Transverse colon (tissue), 4 donors: Measurements from ENCODE around the gene CFAP65. TPM values are rescaled to one million over a fixed set of nuclear protein-coding genes. Genes with fewer than 3 reads are reported as not detected.
A peak's percentile ranks its signal among the peaks of the same experiment; 100 is the strongest.

Experiments
- DNase-seq: peaks from one replicate; pipeline ENCODE4 v3.0.0-alpha.2; 2019
- H3K27ac ChIP-seq, 4 donors: fragments of 200-600 bp; sonication (generic); 2 replicates each; pipeline ENCODE4 v1.5.1; 2016 to 2018; ENCODE audit warnings: inconsistent platforms in 4 of 4
- H3K27me3 ChIP-seq: fragments of 200-600 bp; sonication (generic); 2 replicates; pipeline ENCODE4 v1.5.1; 2017; ENCODE audit warnings: inconsistent platforms
- H3K36me3 ChIP-seq, 4 donors: fragments of 200-600 bp; sonication (generic); 2 replicates each; pipeline ENCODE4 v1.5.1; 2017 to 2019; ENCODE audit warnings: inconsistent platforms in 4 of 4
- H3K4me1 ChIP-seq, 4 donors: fragments of 200-600 bp; sonication (generic); 2 replicates each; pipeline ENCODE4 v1.5.1; 2017 to 2020; ENCODE audit warnings: inconsistent platforms in 4 of 4
- H3K4me3 ChIP-seq, 4 donors: fragments of 200-600 bp; sonication (generic); 1 replicate in 1 of 4; 2 replicates in 3 of 4; pipeline versions ENCODE4 v1.5.1 to v1.6.1; 2017 to 2019; ENCODE audit warnings: inconsistent platforms in 4 of 4
- H3K9me3 ChIP-seq, 2 donors: fragments of 200-600 bp; sonication (generic); 2 replicates each; pipeline ENCODE4 v1.5.1; 2017 to 2019; ENCODE audit warnings: inconsistent platforms in 2 of 2
- CTCF ChIP-seq, 5 experiments: fragments of 200-600 bp in 3 of 5; fragments of 450-650 bp in 2 of 5; sonication (generic) in 3 of 5; IDR thresholded peaks; 1 replicate in 2 of 5; 2 replicates in 3 of 5; pipeline ENCODE4 v1.5.1; 2016 to 2017; ENCODE audit warnings: antibody characterized with exemption in 5 of 5, inconsistent platforms in 3 of 5, mild to moderate bottlenecking in 2 of 5, moderate library complexity in 1 of 5
- EP300 ChIP-seq: sonication (generic); formaldehyde crosslinking; IDR thresholded peaks from one replicate; pipeline ENCODE4 v1.6.1; 2017; ENCODE audit warnings: antibody characterized with exemption, low read depth
- POLR2A ChIP-seq: fragments of 450-650 bp; IDR thresholded peaks from one replicate; pipeline ENCODE4 v1.6.1; 2016; ENCODE audit warnings: antibody characterized with exemption, mild to moderate bottlenecking, moderate library complexity
- POLR2AphosphoS5 ChIP-seq, 3 donors: sonication (generic); formaldehyde crosslinking; IDR thresholded peaks; one replicate each; pipeline ENCODE4 v1.6.1; 2016; ENCODE audit warnings: antibody characterized with exemption in 3 of 3
- WGBS, 2 donors: methylation state at CpG; one replicate each; pipeline ENCODE4 v1.1.5; 2018; ENCODE audit warnings: low coverage in 1 of 2; 5-methylcytosine and 5-hydroxymethylcytosine counted together
- in situ Hi-C, 4 donors: fragments of 200-750 bp; cut with MboI; loops; one replicate each; pipeline versions ENCODE4 v1.15.0 to v1.15.1; 2017; ENCODE audit warnings: low sequenced_read_pairs in 3 of 4, low pct_ligation_motif_present in 1 of 4, low pct_unique_long_range_greater_than_20kb in 1 of 4
- intact Hi-C: fragments of 100-400 bp; cut with DNase I; formaldehyde crosslinking; loops from one replicate; pipeline ENCODE4 v1.15.1; 2023; ENCODE audit warnings: low total_unique reads
- total RNA-seq, 4 donors: library from RNA; depleted of rRNA; stranded (reverse); fragments of >200 nt; gene quantifications; one replicate each; pipeline ENCODE4 v1.1.0, GENCODE V29; 2016

CFAP65 gene
- total RNA-seq, 4 donors from 2014 or later = 0.64 to 3.0 (median 1.5) TPM; not detected in 1

- H3K4me1 ChIP-seq = no peaks in the 10 kb centered on the region
- in situ Hi-C loops = no loop called here
- TF ChIP-seq POLR2A (no peak), CTCF (IDR thresholded peaks at IDR 0.05) (no peak), POLR2AphosphoS5 (IDR thresholded peaks at IDR 0.05) (no peak), EP300 (no peak)
- H3K4me3 ChIP-seq = no peak overlapping the region
- H3K27me3 ChIP-seq = peaks cover 4% of the 10 kb centered on the region
- no peaks in the 10 kb centered on the region for H3K9me3 ChIP-seq
- no peaks in the 10 kb centered on the region for H3K36me3 ChIP-seq
- no peak for DNase-seq
- no peak overlapping the region for H3K27ac ChIP-seq
- intact Hi-C loops = no loop called here
- WGBS, 2 donors = 64 to 75% methylated on average over 6 to 14 of the region's 14 CpGs
Measured at GRCh38 chr2:219017201-219017931, 23.9 kb downstream of the CFAP65 start.

GRCh38 chr2:219016721-219017120 is 24.6 kb downstream of the CFAP65 start:
- Histone ChIP-seq H3K36me3 (no peaks in the 10 kb centered on the region), H3K4me1 (no peaks in the 10 kb centered on the region), H3K27ac (no peak overlapping the region), H3K9me3 (no peaks in the 10 kb centered on the region), H3K4me3 (no peak overlapping the region), H3K27me3 (peaks cover 4% of the 10 kb centered on the region)
- no peak for DNase-seq
- no peak for TF ChIP-seq POLR2AphosphoS5 (IDR thresholded peaks at IDR 0.05)
- TF ChIP-seq POLR2A = no peak
- no peak for TF ChIP-seq EP300
- TF ChIP-seq CTCF (IDR thresholded peaks at IDR 0.05) = no peak
- intact Hi-C loops (no loop called here), in situ Hi-C loops (no loop called here)
- 88% methylated on average over 11 of the region's 11 CpGs; no CpG with 5 or more reads in 1 of the 2 donors for WGBS, 2 donors

GRCh38 chr2:219010873-219011272 is 30.4 kb downstream of the CFAP65 start:
- H3K4me3 ChIP-seq = no peak overlapping the region
- no peaks in the 10 kb centered on the region for H3K36me3 ChIP-seq
- no peak for TF ChIP-seq POLR2AphosphoS5 (IDR thresholded peaks at IDR 0.05)
- no peak for TF ChIP-seq CTCF (IDR thresholded peaks at IDR 0.05)
- TF ChIP-seq EP300 = no peak
- no peak for TF ChIP-seq POLR2A
- H3K27me3 ChIP-seq = peaks cover 14% of the 10 kb centered on the region
- H3K27ac ChIP-seq = no peak overlapping the region
- no peaks in the 10 kb centered on the region for H3K4me1 ChIP-seq
- H3K9me3 ChIP-seq = no peaks in the 10 kb centered on the region
- DNase-seq = no peak
- intact Hi-C loops (no loop called here), in situ Hi-C loops (no loop called here)
- WGBS, 2 donors = 71 to 80% methylated on average over 2 to 5 of the region's 5 CpGs

- Histone ChIP-seq H3K36me3 (no peaks in the 10 kb centered on the region), H3K4me3 (no peak overlapping the region), H3K27me3 (peaks cover 20% of the 10 kb centered on the region), H3K27ac (no peak overlapping the region), H3K4me1 (no peaks in the 10 kb centered on the region), H3K9me3 (no peaks in the 10 kb centered on the region)
- TF ChIP-seq EP300 (no peak), POLR2A (no peak), CTCF (IDR thresholded peaks at IDR 0.05) (peak; percentile 15 to 48 (median 36))
- intact Hi-C loops = no loop called here
- 33 to 39% methylated on average over 3 to 6 of the region's 6 CpGs for WGBS, 2 donors
- peak; percentile 44 for DNase-seq
- in situ Hi-C loops = no loop called here
Measured at GRCh38 chr2:219010162-219010756, 31.1 kb downstream of the CFAP65 start.
